Activated CD4-positive, alpha-beta T cell treated with anti-CD3 and anti-CD28 coated beads for 36 hours (primary cell): ENCODE results near the gene MEN1. TPM values are rescaled to one million over a fixed set of nuclear protein-coding genes. Genes with fewer than 3 reads are reported as not detected.
A peak's percentile ranks its signal among the peaks of the same experiment; 100 is the strongest.

Experiments
- ATAC-seq: fragments of 200-7000 bp; cut with Tn5 transposase; one replicate; pipeline ENCODE4 v1.10.0; 2021; ENCODE audit warnings: mild to moderate bottlenecking, moderate library complexity
- CTCF ChIA-PET: fragments of 350-600 bp; sonication (Branson Sonifier 250); formaldehyde crosslinking; loops from one replicate; lab custom pipeline; 2021; ENCODE audit warnings: antibody characterized with exemption; lab: Charles Lee
- POLR2A ChIA-PET: fragments of 350-600 bp; sonication (Branson Sonifier 250); formaldehyde crosslinking; loops from one replicate; lab custom pipeline; 2021; ENCODE audit warnings: antibody characterized with exemption, inconsistent platforms; lab: Charles Lee
- DNase-seq: peaks from one replicate; pipeline ENCODE4 v3.0.0-alpha.2; 2020
- H3K27ac Mint-ChIP-seq: one replicate; pipeline ENCODE4 v1.8.0; 2021; ENCODE audit warnings: mixed read lengths
- H3K27me3 Mint-ChIP-seq: one replicate; pipeline ENCODE4 v1.8.0; 2021; ENCODE audit warnings: mixed read lengths
- H3K36me3 Mint-ChIP-seq: one replicate; pipeline ENCODE4 v1.8.0; 2021; ENCODE audit warnings: low read depth, mixed read lengths
- H3K4me1 Mint-ChIP-seq: one replicate; pipeline ENCODE4 v1.8.0; 2021; ENCODE audit warnings: mixed read lengths
- H3K4me3 Mint-ChIP-seq: one replicate; pipeline ENCODE4 v1.8.0; 2021; ENCODE audit warnings: mild to moderate bottlenecking, moderate library complexity, mixed read lengths
- H3K9me3 Mint-ChIP-seq: one replicate; pipeline ENCODE4 v1.8.0; 2021; ENCODE audit warnings: low read depth, mixed read lengths
- intact Hi-C, 2 experiments: fragments of 100-400 bp; cut with DNase I in 1 of 2; cut with micrococcal nuclease in 1 of 2; formaldehyde crosslinking; loops; one replicate each; pipeline versions ENCODE4 v1.14.2 to v1.15.1; 2022 to 2024; cut with DNase I, micrococcal nuclease
- total RNA-seq, 2 experiments: library from RNA; stranded (reverse); gene quantifications; one replicate each; pipeline ENCODE4 v1.2.3, GENCODE V29; 2021

The MEN1 gene
- total RNA-seq, 2 experiments from 2014 or later: 34.8 to 38.5 TPM

DNA sequence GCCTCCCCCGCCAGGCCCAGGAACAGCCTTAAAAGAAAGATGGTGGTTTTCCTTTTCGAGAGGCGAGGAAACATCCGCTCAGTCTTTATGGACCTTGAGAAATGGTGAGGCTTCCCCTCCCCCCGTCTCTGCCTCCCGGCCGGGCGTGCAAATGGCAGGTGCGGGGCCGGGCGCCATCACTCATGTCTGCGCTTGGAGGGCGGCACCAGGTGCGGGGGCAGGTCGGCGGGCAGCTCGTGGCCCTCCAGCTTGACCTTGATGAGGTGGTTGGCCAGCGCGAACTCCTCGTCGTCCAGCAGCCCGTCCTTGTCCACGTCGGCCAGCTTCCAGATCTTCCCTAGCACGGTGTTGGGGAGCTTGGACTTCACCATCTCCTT lies 43.8 kb upstream of the MEN1 start:
- DNase-seq (no peak), ATAC-seq (no peak)
- peaks cover 47% of the 10 kb centered on the region for H3K36me3 Mint-ChIP-seq
- no peak overlapping the region for H3K27ac Mint-ChIP-seq
- CTCF ChIA-PET: interaction anchor here (1.3 to 15.7 kb wide), 4 partner anchors 6 to 38 kb away, joined by 10 to 377 read pairs (median 50); partner anchors contain the start of gene CDC42BPG
- H3K27me3 Mint-ChIP-seq: no peaks in the 10 kb centered on the region
- H3K4me1 Mint-ChIP-seq: peaks cover 91% of the 10 kb centered on the region
- no peaks in the 10 kb centered on the region for H3K9me3 Mint-ChIP-seq
- intact Hi-C loops: no loop called here
- H3K4me3 Mint-ChIP-seq: no peak overlapping the region
- POLR2A ChIA-PET: interaction anchor here (1.1 to 1.8 kb wide), 3 partner anchors 14 to 24 kb away, joined by 3 to 7 read pairs (median 6); partner anchors contain the start of gene EHD1

- Mint-ChIP-seq H3K9me3 (no peaks in the 10 kb centered on the region), H3K27ac (no peak overlapping the region), H3K4me3 (no peak overlapping the region), H3K27me3 (no peaks in the 10 kb centered on the region), H3K36me3 (peaks cover 44% of the 10 kb centered on the region), H3K4me1 (peaks cover 91% of the 10 kb centered on the region)
- DNase-seq (peak; percentile 19), ATAC-seq (no peak)
- CTCF ChIA-PET: interaction anchor here (1.3 to 15.7 kb wide), 7 partner anchors 6 to 62 kb away, joined by 6 to 377 read pairs (median 10); partner anchors contain the start of genes CDC42BPG and EHD1
- intact Hi-C loops: loop anchor here in 1 of 2 experiments (2.0 kb wide), 1 partner anchor 15 kb away; no protein-coding TSS in a partner anchor
- POLR2A ChIA-PET: interaction anchor here (0.6 to 1.8 kb wide), 5 partner anchors 11 to 65 kb away, joined by 3 to 11 read pairs (median 6); partner anchors contain the start of gene EHD1
Observed at GRCh38 chr11:64853709-64854108, 43.4 kb upstream of the MEN1 start.

GRCh38 chr11:64852804-64853509 lies 42.6 kb upstream of the MEN1 start:
- POLR2A ChIA-PET: interaction anchor here (0.5 to 1.8 kb wide), 7 partner anchors 12 to 284 kb away, joined by 3 to 11 read pairs (median 4); partner anchors contain the start of gene EHD1
- intact Hi-C loops: loop anchor here in 1 of 2 experiments (2.0 kb wide), 1 partner anchor 16 kb away; no protein-coding TSS in a partner anchor
- no peaks in the 10 kb centered on the region for H3K9me3 Mint-ChIP-seq
- CTCF ChIA-PET: interaction anchor here (0.6 to 15.7 kb wide), 12 partner anchors 8 to 462 kb away, joined by 3 to 377 read pairs (median 6); partner anchors contain the start of gene EHD1
- no peak for ATAC-seq
- H3K36me3 Mint-ChIP-seq: peaks cover 40% of the 10 kb centered on the region
- H3K4me1 Mint-ChIP-seq: peaks cover 90% of the 10 kb centered on the region
- peak overlapping the region; percentile 76 for H3K27ac Mint-ChIP-seq
- peak; percentile 29 for DNase-seq
- no peaks in the 10 kb centered on the region for H3K27me3 Mint-ChIP-seq
- no peak overlapping the region for H3K4me3 Mint-ChIP-seq

- POLR2A ChIA-PET: interaction anchor here (1.0 to 1.8 kb wide), 2 partner anchors 8 to 9 kb away, joined by 3 to 14 read pairs; no protein-coding TSS in a partner anchor
- H3K27ac Mint-ChIP-seq: peak overlapping the region; percentile 76
- CTCF ChIA-PET: interaction anchor here (1.1 to 15.7 kb wide), 8 partner anchors 5 to 265 kb away, joined by 3 to 377 read pairs (median 9); partner anchors contain the start of gene ZNHIT2
- intact Hi-C loops: loop anchor here in 1 of 2 experiments (2.0 kb wide), 1 partner anchor 17 kb away; no protein-coding TSS in a partner anchor
- DNase-seq (peak; percentile 44), ATAC-seq (no peak)
- H3K4me3 Mint-ChIP-seq: peak overlapping the region; percentile 11
- H3K27me3 Mint-ChIP-seq: no peaks in the 10 kb centered on the region
- peaks cover 35% of the 10 kb centered on the region for H3K36me3 Mint-ChIP-seq
- no peaks in the 10 kb centered on the region for H3K9me3 Mint-ChIP-seq
- peaks cover 91% of the 10 kb centered on the region for H3K4me1 Mint-ChIP-seq
Observed at GRCh38 chr11:64851831-64852351, 41.5 kb upstream of the MEN1 start.

DNA sequence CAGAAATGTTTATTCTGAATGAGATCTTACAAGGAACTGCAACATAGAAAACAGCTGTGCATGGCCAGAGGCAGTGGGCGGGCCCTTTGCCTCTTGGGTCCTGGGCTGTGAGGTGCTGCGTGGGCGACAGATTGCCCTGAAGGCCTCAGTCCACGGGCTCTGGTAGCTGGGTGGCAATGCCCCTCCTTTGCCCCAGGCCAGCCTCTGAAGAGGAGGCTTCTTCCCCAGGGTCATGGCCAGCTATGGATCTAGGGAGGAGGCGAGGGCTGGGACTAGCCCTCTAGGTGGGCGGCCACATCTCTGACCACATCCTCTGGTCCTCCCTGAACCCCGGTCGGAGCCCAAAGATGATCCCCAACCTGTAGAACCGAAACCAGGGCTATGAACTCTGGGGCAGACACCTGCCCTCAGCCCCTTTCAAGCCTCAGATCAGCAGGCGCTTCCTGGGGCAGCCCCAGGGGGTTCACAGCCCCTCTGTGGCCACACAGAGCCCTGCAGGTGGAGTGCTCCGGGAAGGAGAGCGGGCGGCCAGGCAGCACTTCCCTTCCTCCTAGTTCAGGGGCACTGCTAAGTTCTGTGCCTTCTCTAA lies 40.7 kb upstream of the MEN1 start:
- Mint-ChIP-seq H3K36me3 (peaks cover 28% of the 10 kb centered on the region), H3K4me1 (peaks cover 83% of the 10 kb centered on the region), H3K9me3 (no peaks in the 10 kb centered on the region), H3K4me3 (peak overlapping the region; percentile 11), H3K27me3 (no peaks in the 10 kb centered on the region), H3K27ac (peak overlapping the region; percentile 76)
- peak; percentile 52 for ATAC-seq
- ChIA-PET POLR2A (interaction anchor here (0.6 to 1.8 kb wide), 5 partner anchors 9 to 86 kb away, joined by 3 to 14 read pairs (median 3); no protein-coding TSS in a partner anchor), CTCF (interaction anchor here (0.6 to 15.7 kb wide), 12 partner anchors 6 to 349 kb away, joined by 3 to 377 read pairs (median 5); partner anchors contain the start of gene ZNHIT2)
- peak; percentile 81 for DNase-seq
- intact Hi-C loops: no loop called here

GRCh38 chr11:64849598-64850356 lies 39.4 kb upstream of the MEN1 start:
- Mint-ChIP-seq H3K36me3 (peaks cover 15% of the 10 kb centered on the region), H3K27me3 (no peaks in the 10 kb centered on the region), H3K4me3 (no peak overlapping the region), H3K4me1 (peaks cover 76% of the 10 kb centered on the region), H3K27ac (peak overlapping the region; percentile 71), H3K9me3 (no peaks in the 10 kb centered on the region)
- CTCF ChIA-PET: interaction anchor here (0.6 to 15.7 kb wide), 15 partner anchors 7 to 485 kb away, joined by 3 to 377 read pairs (median 6); partner anchors contain the start of gene EHD1
- intact Hi-C loops: loop anchor here in 1 of 2 experiments (5.0 kb wide), 1 partner anchor 163 kb away; the partner anchor contains the start of gene ARL2
- POLR2A ChIA-PET: interaction anchor here (1.1 to 3.6 kb wide), 4 partner anchors 10 to 15 kb away, joined by 3 to 16 read pairs (median 10); no protein-coding TSS in a partner anchor
- ATAC-seq: no peak
- DNase-seq: no peak

DNA sequence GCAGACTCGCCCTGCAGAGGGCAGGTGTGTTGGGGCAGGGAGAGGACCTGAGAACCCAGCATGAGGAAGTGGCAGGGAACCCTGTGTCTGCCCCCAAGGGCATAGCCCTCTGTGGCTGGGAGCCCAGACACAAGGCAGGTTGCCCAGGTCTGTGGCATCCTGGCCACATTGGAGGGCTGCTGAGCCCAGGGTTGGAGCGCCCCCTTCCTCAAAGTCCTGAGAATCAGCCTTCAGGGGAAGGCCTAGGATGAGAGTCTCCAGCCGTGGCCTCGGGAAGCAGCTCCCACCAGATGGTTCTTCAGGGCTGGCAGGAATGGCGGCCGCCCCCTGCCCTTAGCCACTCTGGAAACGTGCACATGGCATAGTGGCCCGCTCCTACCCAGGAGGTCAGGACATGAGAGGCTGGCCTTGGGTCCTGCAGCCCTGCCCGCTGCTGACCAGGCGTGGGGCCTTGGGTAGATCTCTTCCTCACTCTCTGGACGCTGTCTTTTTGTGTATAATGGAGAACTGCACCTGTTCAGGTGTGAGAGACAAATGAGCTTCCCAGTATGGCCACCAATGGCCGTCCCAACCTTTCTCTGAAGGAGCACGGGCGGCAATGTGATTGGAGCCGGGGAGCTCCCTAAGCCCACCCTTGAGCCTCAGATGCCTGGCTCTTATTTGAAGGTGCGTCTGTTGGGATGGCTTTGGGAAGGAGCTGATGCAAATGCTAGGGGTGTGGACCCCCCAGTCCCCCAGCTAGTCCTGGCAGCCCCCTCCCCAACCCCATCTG lies 38.7 kb upstream of the MEN1 start:
- peak; percentile 43 for DNase-seq
- CTCF ChIA-PET: interaction anchor here (0.7 to 15.7 kb wide), 19 partner anchors 8 to 261 kb away, joined by 3 to 377 read pairs (median 6); partner anchors contain the start of genes ARL2, EHD1 and MEN1
- intact Hi-C loops: loop anchor here in 1 of 2 experiments (5.0 kb wide), 1 partner anchor 163 kb away; the partner anchor contains the start of gene ARL2
- H3K27ac Mint-ChIP-seq: peak overlapping the region; percentile 53
- H3K27me3 Mint-ChIP-seq: no peaks in the 10 kb centered on the region
- ATAC-seq: no peak
- POLR2A ChIA-PET: interaction anchor here (1.0 to 3.6 kb wide), 6 partner anchors 11 to 30 kb away, joined by 4 to 16 read pairs (median 7); partner anchors contain the start of gene EHD1
- H3K4me1 Mint-ChIP-seq: peaks cover 69% of the 10 kb centered on the region
- peaks cover 8% of the 10 kb centered on the region for H3K36me3 Mint-ChIP-seq
- H3K9me3 Mint-ChIP-seq: no peaks in the 10 kb centered on the region
- no peak overlapping the region for H3K4me3 Mint-ChIP-seq

DNA sequence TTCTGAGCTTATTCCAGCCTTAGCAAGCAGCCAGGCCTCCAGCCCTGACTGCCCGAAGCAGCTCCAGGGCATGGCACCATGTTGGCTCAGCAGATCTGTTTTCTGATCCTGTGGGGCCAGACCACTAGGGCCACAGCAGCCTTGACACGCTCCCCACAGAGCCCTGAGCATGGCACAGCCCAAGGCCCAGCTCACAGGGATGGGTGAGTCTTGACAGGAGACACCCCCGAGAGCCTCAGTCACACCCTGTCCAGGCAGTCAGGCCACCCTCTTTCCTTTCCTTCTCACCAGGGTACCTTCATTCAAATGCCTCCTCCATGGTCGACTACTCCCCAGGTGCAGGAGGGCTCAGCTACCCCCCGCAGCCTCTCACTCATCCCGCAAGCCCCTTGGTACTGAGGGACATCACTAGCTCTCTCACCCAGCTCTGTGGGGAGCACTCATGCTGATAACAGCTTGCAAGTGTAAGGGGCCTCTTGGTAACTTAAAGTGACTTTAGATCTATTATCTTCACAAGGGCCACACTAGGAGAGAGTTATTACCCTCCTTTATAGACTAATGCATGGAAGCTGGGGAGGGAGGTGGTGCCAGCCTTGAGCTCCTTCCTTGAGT lies 38.0 kb upstream of the MEN1 start:
- H3K27me3 Mint-ChIP-seq: no peaks in the 10 kb centered on the region

More for the DNA sequence above, 38.0 kb upstream of the MEN1 start:
- Mint-ChIP-seq H3K4me3 (no peak overlapping the region), H3K4me1 (peaks cover 66% of the 10 kb centered on the region), H3K9me3 (no peaks in the 10 kb centered on the region), H3K27ac (no peak overlapping the region), H3K36me3 (peaks cover 5% of the 10 kb centered on the region)
- intact Hi-C loops: loop anchor here in 1 of 2 experiments (5.0 kb wide), 1 partner anchor 164 kb away; the partner anchor contains the start of gene ARL2
- ATAC-seq (no peak), DNase-seq (peak; percentile 13)
- ChIA-PET CTCF (interaction anchor here (0.6 to 15.7 kb wide), 24 partner anchors 8 to 483 kb away, joined by 3 to 377 read pairs (median 5); partner anchors contain the start of genes ARL2, EHD1, GPHA2 and MEN1), POLR2A (interaction anchor here (0.6 to 3.6 kb wide), 8 partner anchors 11 to 245 kb away, joined by 3 to 16 read pairs (median 7); partner anchors contain the start of gene EHD1)
